Measurements from ENCODE around the gene SLC6A6.

GRCh38 chr3:14362890-14363289, 39.5 kb upstream of the SLC6A6 start:
- TF ChIP-seq CTCF (optimal IDR thresholded peaks at IDR 0.05 in 1 of 3, IDR thresholded peaks at IDR 0.05 in 1 of 3, conservative IDR thresholded peaks at IDR 0.05 in 1 of 3; ENCODE audit: extremely low read depth in 1 of 3, insufficient read depth in 2 of 3, low read length in 3 of 3) (no peak), EZH2 (IDR thresholded peaks at IDR 0.05; ENCODE audit: low read length) (no peak)
